Esophagus muscularis mucosa (tissue), 4 donors: ENCODE results near the gene PAM16.

Experiments
- EP300 ChIP-seq: sonication (generic); formaldehyde crosslinking; IDR thresholded peaks from one replicate; pipeline ENCODE4 v1.6.1; 2017; ENCODE audit warnings: antibody characterized with exemption
- POLR2A ChIP-seq: fragments of 450-650 bp; IDR thresholded peaks from one replicate; pipeline ENCODE4 v1.6.1; 2017; ENCODE audit warnings: antibody characterized with exemption, moderate library complexity, mild to moderate bottlenecking, low read depth
- POLR2AphosphoS5 ChIP-seq, 2 donors: sonication (generic); formaldehyde crosslinking; IDR thresholded peaks; one replicate each; pipeline ENCODE4 v1.6.1; 2017; ENCODE audit warnings: antibody characterized with exemption in 2 of 2
- TF ChIP-seq, protein P1 (sequence below), 3 experiments: fragments of 200-600 bp in 2 of 3; fragments of 450-650 bp in 1 of 3; sonication (generic) in 2 of 3; IDR thresholded peaks; one replicate each; pipeline ENCODE4 v1.5.1; 2017 to 2019; ENCODE audit warnings: antibody characterized with exemption in 3 of 3, mild to moderate bottlenecking in 2 of 3, moderate library complexity in 1 of 3

DNA sequence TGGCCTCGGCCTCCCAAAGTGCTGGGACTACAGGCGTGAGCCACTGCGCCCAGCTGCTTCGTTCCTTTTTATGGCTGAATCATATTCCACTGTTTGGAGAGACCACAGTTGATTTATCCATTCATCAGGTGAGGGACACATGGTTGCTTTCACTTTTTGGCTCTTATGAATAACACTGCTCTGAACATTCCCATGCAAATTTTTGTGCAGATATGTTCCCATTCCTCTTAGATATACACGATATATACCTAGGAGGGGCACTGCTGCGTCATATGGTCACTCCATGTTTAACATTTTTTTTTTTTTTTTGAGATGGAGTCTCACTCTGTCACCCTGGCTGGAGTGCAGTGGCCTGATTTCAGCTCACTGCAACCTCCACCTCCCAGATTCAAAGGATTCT is 49.2 kb downstream of the PAM16 start:
- TF ChIP-seq POLR2A = no peak
- TF ChIP-seq, protein P1, sequence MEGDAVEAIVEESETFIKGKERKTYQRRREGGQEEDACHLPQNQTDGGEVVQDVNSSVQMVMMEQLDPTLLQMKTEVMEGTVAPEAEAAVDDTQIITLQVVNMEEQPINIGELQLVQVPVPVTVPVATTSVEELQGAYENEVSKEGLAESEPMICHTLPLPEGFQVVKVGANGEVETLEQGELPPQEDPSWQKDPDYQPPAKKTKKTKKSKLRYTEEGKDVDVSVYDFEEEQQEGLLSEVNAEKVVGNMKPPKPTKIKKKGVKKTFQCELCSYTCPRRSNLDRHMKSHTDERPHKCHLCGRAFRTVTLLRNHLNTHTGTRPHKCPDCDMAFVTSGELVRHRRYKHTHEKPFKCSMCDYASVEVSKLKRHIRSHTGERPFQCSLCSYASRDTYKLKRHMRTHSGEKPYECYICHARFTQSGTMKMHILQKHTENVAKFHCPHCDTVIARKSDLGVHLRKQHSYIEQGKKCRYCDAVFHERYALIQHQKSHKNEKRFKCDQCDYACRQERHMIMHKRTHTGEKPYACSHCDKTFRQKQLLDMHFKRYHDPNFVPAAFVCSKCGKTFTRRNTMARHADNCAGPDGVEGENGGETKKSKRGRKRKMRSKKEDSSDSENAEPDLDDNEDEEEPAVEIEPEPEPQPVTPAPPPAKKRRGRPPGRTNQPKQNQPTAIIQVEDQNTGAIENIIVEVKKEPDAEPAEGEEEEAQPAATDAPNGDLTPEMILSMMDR (IDR thresholded peaks at IDR 0.05) = no peak
- TF ChIP-seq EP300 = no peak
- no peak for TF ChIP-seq POLR2AphosphoS5 (IDR thresholded peaks at IDR 0.05)
